ENCODE results near the gene RABGAP1. TPM values are rescaled to one million over a fixed set of nuclear protein-coding genes. Genes with fewer than 3 reads are reported as not detected.

RABGAP1 gene
- total and polyA plus RNA-seq, 2 experiments from 2014 or later, result 8.0 to 16.0 TPM

DNA sequence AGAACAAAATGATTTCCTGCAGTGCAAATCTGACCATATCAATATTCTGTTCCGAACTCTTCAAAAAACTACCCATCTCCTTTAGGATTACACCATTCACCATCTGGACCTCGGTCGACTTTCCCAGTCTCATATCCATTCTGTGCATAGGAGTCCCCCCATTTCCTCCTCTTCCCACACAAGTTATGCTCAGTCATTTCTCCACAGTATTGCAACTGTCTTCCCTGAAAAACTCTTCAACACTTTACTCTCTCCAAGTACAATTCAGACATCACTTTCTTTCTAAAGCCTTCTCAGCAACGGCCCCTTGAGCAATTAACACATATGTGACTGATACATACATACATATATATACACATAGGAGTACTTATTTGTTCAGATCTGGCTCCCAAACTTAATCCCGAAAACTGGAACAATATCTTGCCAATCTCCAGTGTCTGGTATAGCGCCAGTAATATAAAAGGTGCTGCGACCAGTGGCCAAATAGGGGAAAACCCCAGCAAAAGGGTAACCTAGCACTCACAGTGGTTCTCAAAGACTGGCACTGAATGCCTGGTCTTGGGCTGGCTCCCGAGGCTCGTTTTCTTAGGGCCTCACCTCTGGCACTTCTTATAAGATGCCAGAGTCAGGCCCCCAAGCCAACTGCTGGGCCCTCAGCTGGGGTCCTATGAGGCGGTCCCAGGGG is 10.1 kb upstream of the RABGAP1 start:
- in situ Hi-C loops (cut with MboI), result no loop called here
- peak overlapping the region; percentile 80 for H3K4me2 ChIP-seq (ENCODE audit: unreplicated experiment)
- peak; percentile 40 for DNase-seq
- TF ChIP-seq EZH2 (IDR thresholded peaks at IDR 0.05; ENCODE audit: insufficient read depth, poor library complexity, severe bottlenecking) (no peak), EZH2phosphoT487 (IDR thresholded peaks at IDR 0.05; ENCODE audit: insufficient read depth, low read depth) (no peak)
- H3K4me3 ChIP-seq, result peak overlapping the region; percentile 93
- H3K27me3 ChIP-seq (replicated peaks; ENCODE audit: insufficient read depth), result no peaks in the 10 kb centered on the region
- H3K9me2 ChIP-seq (ENCODE audit: insufficient read depth), result no peaks in the 10 kb centered on the region
- H4K20me1 ChIP-seq (ENCODE audit: insufficient read depth), result no peaks in the 10 kb centered on the region
- no peaks in the 10 kb centered on the region for H3K9me3 ChIP-seq (ENCODE audit: low read depth)
- peak overlapping the region; percentile 26 for H3K27ac ChIP-seq
- 23 to 27% methylated on average over 9 to 10 of the region's 10 CpGs for WGBS, 2 experiments (ENCODE audit: low coverage in 1 of 2, low lambda C conversion rate in 2 of 2, missing lambda C conversion rate in 2 of 2)
- peak overlapping the region; percentile 94 for H2AFZ ChIP-seq
- peak overlapping the region; percentile 84 for H3K9ac ChIP-seq
- peaks cover 15% of the 10 kb centered on the region for H3F3A ChIP-seq (ENCODE audit: insufficient read depth)
- peaks cover 98% of the 10 kb centered on the region for H3K79me2 ChIP-seq (ENCODE audit: insufficient read depth)
- H3K4me1 ChIP-seq (ENCODE audit: insufficient read depth), result peaks cover 17% of the 10 kb centered on the region
- H3K36me3 ChIP-seq (ENCODE audit: low read depth), result no peaks in the 10 kb centered on the region

DNA sequence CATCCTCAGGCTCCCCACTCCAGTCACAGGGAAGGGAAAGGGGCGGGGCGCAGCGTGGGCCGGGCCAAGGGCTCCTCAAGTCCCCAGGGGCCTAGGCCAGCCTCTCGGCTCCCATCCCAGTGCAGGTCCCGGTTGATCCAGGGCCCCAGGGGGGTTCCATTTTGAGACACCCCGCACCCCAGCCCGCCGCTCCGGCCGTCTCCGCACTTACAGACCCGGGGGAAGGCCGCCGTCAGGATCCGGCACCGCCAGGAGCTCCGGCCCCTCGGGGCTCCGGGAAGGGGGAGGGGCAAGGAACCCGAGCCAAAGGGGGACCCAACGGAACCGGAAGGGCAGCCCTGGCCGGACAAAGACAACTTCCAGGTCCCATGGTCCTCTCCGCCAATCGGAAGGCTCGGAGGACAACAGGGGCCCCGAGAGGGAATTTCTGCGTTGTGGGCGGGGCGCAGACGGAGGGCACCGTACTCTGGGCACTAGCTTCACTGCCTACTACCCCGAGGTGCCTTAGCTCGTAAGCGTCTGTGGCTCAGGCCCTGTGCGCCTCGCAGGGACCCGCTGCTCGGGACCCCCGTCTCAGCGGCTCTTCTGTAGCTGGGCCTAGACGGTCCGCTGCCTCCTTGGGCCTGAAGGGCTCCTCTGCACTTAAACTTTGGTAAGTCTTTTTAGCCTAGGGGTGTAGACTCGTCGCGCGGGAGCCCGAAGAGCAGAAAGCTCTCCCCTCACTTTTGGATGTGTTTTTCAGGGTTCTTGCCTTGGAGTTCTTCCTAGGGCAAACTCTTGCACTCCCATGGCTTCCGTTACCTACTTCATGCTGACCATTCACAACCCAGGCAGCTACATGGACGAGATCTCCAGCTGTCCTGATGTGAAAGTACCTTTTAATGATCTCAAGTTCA is 9.3 kb upstream of the RABGAP1 start, which contains the start of gene ZBTB26:
ZBTB26 (minus strand) TSS at position 287 of the 896 bp plus-strand sequence. CDS start 11,578 bp downstream, outside the sequence.
- Histone ChIP-seq H3K9me3 (ENCODE audit: low read depth) (no peaks in the 10 kb centered on the region), H3K36me3 (ENCODE audit: low read depth) (no peaks in the 10 kb centered on the region), H3K27ac (peak within 1 kb of the TSS; percentile 62), H3K9me2 (ENCODE audit: insufficient read depth) (no peaks in the 10 kb centered on the region), H3K79me2 (ENCODE audit: insufficient read depth) (peaks cover 98% of the 10 kb centered on the region), H3F3A (ENCODE audit: insufficient read depth) (peaks cover 15% of the 10 kb centered on the region), H3K4me3 (peak within 1 kb of the TSS; percentile 93), H3K9ac (peak within 1 kb of the TSS; percentile 84), H3K27me3 (replicated peaks; ENCODE audit: insufficient read depth) (no peaks in the 10 kb centered on the region), H3K4me1 (ENCODE audit: insufficient read depth) (peaks cover 17% of the 10 kb centered on the region), H4K20me1 (ENCODE audit: insufficient read depth) (no peaks in the 10 kb centered on the region), H2AFZ (peak within 1 kb of the TSS; percentile 94), H3K4me2 (ENCODE audit: unreplicated experiment) (peak within 1 kb of the TSS; percentile 80)
- WGBS, 2 experiments (ENCODE audit: low coverage in 1 of 2, low lambda C conversion rate in 2 of 2, missing lambda C conversion rate in 2 of 2), result 1% methylated on average over 44 to 51 of the region's 51 CpGs
- in situ Hi-C loops (cut with MboI), result no loop called here
- DNase-seq, result peak; percentile 97
- TF ChIP-seq EZH2phosphoT487 (IDR thresholded peaks at IDR 0.05; ENCODE audit: insufficient read depth, low read depth), result no peak
- TF ChIP-seq EZH2 (IDR thresholded peaks at IDR 0.05; ENCODE audit: insufficient read depth, poor library complexity, severe bottlenecking), result no peak

DNA sequence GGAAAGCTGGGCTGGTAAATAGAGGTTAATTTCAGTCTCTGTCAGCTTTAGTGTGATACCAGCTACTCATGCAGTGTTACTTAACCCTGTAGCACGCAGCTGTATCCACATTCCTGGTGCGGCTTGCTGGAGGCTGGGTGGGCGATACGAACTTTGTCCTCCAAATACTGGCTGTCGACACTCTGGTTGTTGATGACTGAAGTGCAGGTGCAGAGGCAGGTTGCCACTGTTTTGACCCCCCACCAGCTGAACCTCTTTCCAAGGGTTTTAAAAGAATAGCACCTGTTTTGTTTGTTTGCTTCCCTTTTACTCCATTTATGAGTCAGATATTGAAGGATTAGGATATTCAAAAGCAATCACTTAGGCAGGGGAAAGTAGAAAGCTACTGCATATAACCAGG is 4.4 kb upstream of the RABGAP1 start:
- Histone ChIP-seq H3K4me3 (no peak overlapping the region), H2AFZ (no peak overlapping the region), H3K4me2 (ENCODE audit: unreplicated experiment) (no peak overlapping the region), H3K79me2 (ENCODE audit: insufficient read depth) (peaks cover 91% of the 10 kb centered on the region), H3K9me3 (ENCODE audit: low read depth) (no peaks in the 10 kb centered on the region), H3K9ac (no peak overlapping the region), H3K9me2 (ENCODE audit: insufficient read depth) (no peaks in the 10 kb centered on the region), H3F3A (ENCODE audit: insufficient read depth) (peaks cover 27% of the 10 kb centered on the region), H3K27ac (no peak overlapping the region), H3K36me3 (ENCODE audit: low read depth) (no peaks in the 10 kb centered on the region), H4K20me1 (ENCODE audit: insufficient read depth) (no peaks in the 10 kb centered on the region), H3K4me1 (ENCODE audit: insufficient read depth) (peaks cover 4% of the 10 kb centered on the region; the same call in 1 of the 2 replicates), H3K27me3 (replicated peaks; ENCODE audit: insufficient read depth) (no peaks in the 10 kb centered on the region)
- in situ Hi-C loops (cut with MboI), result no loop called here
- TF ChIP-seq EZH2 (IDR thresholded peaks at IDR 0.05; ENCODE audit: insufficient read depth, poor library complexity, severe bottlenecking), result no peak
- no peak for TF ChIP-seq EZH2phosphoT487 (IDR thresholded peaks at IDR 0.05; ENCODE audit: insufficient read depth, low read depth)
- DNase-seq, result no peak
- WGBS, 2 experiments (ENCODE audit: low coverage in 1 of 2, low lambda C conversion rate in 2 of 2, missing lambda C conversion rate in 2 of 2), result 89 to 92% methylated on average over 5 of the region's 5 CpGs

DNA sequence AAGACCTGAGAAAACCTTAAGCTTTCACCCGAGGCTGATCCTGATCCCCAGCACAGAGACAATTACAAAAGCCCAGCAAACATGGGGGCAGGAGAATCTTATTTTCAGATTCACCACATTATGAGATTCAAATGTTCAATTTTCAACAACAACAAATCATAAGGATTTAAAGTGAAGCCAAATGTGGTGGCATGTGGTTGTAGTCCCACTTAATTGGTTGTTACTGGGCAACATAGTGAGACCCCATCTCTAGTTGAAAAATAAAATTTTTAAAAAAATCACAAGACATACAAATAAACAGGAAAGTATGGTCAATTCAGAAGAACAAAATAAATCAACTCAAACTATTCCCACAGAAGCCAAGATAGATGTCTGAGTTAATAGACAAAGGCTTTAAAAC is 3.9 kb upstream of the RABGAP1 start:
- 43 to 73% methylated on average over 1 of the region's 1 CpG for WGBS, 2 experiments (ENCODE audit: low coverage in 1 of 2, low lambda C conversion rate in 2 of 2, missing lambda C conversion rate in 2 of 2)
- no peaks in the 10 kb centered on the region for H3K9me3 ChIP-seq (ENCODE audit: low read depth)
- no peaks in the 10 kb centered on the region for H3K9me2 ChIP-seq (ENCODE audit: insufficient read depth)
- in situ Hi-C loops (cut with MboI), result no loop called here
- H3K9ac ChIP-seq, result no peak overlapping the region
- TF ChIP-seq EZH2phosphoT487 (IDR thresholded peaks at IDR 0.05; ENCODE audit: insufficient read depth, low read depth) (no peak), EZH2 (IDR thresholded peaks at IDR 0.05; ENCODE audit: insufficient read depth, poor library complexity, severe bottlenecking) (no peak)
- H3K4me1 ChIP-seq (ENCODE audit: insufficient read depth), result peaks cover 5% of the 10 kb centered on the region
- H2AFZ ChIP-seq, result no peak overlapping the region
- no peaks in the 10 kb centered on the region for H3K27me3 ChIP-seq (replicated peaks; ENCODE audit: insufficient read depth)
- H3K4me3 ChIP-seq, result no peak overlapping the region
- peaks cover 92% of the 10 kb centered on the region for H3K79me2 ChIP-seq (ENCODE audit: insufficient read depth)
- H4K20me1 ChIP-seq (ENCODE audit: insufficient read depth), result no peaks in the 10 kb centered on the region
- H3F3A ChIP-seq (ENCODE audit: insufficient read depth), result peaks cover 28% of the 10 kb centered on the region
- no peaks in the 10 kb centered on the region for H3K36me3 ChIP-seq (ENCODE audit: low read depth)
- H3K4me2 ChIP-seq (ENCODE audit: unreplicated experiment), result no peak overlapping the region
- H3K27ac ChIP-seq, result no peak overlapping the region
- DNase-seq, result no peak
